HG02571 (cell line): ENCODE data around the gene NATD1.

Source experiments
- ATAC-seq: cut with Tn5 transposase; IDR thresholded peaks from one replicate; pipeline ENCODE4 v1.9.1; 2021; ENCODE audit warnings: mild to moderate bottlenecking, moderate library complexity; ENCODE audit not compliant: unreplicated experiment

Gene NATD1

GRCh38 chr17:21252796-21253645 is at the start of gene NATD1:
TSS of gene NATD1 (minus strand) at chr17:21253410. CDS start at chr17:21253264, 146 bp downstream.
- ATAC-seq, result peak; percentile 75

- ATAC-seq, result no peak
These were observed 48.7 kb upstream of the NATD1 start for GRCh38 chr17:21301593-21302550.

GRCh38 chr17:21300601-21301571 is 47.7 kb upstream of the NATD1 start:
- no peak for ATAC-seq

GRCh38 chr17:21299981-21300600 is 46.9 kb upstream of the NATD1 start:
- no peak for ATAC-seq

- ATAC-seq, result no peak
These were observed 45.8 kb upstream of the NATD1 start for GRCh38 chr17:21298983-21299519.

GRCh38 chr17:21298056-21298982 is 45.1 kb upstream of the NATD1 start:
- ATAC-seq, result no peak

GRCh38 chr17:21297597-21297996 is 44.4 kb upstream of the NATD1 start:
- no peak for ATAC-seq

- no peak for ATAC-seq
These were observed 43.9 kb upstream of the NATD1 start for GRCh38 chr17:21297026-21297520.

GRCh38 chr17:21296097-21297025 is 43.2 kb upstream of the NATD1 start:
- ATAC-seq, result no peak

- ATAC-seq, result no peak
These were observed 42.1 kb upstream of the NATD1 start for GRCh38 chr17:21295036-21295952.

GRCh38 chr17:21294321-21295035 is 41.3 kb upstream of the NATD1 start:
- ATAC-seq, result no peak

- ATAC-seq, result no peak
These were observed 40.6 kb upstream of the NATD1 start for GRCh38 chr17:21293831-21294210.

- ATAC-seq, result no peak
These were observed 39.9 kb upstream of the NATD1 start for GRCh38 chr17:21292867-21293830.

GRCh38 chr17:21291862-21292261 is 38.7 kb upstream of the NATD1 start:
- ATAC-seq, result no peak

GRCh38 chr17:21291357-21291756 is 38.1 kb upstream of the NATD1 start:
- ATAC-seq, result no peak
